IMR-90 (cell line): ENCODE results near the gene DOCK6. TPM values are rescaled to one million over a fixed set of nuclear protein-coding genes. Genes with fewer than 3 reads are reported as not detected.

Source experiments
- ATAC-seq: fragments of 200-7000 bp; cut with Tn5 transposase; 2 replicates; pipeline ENCODE4 v1.9.1; 2020; ENCODE audit warnings: low read depth, mild to moderate bottlenecking, moderate library complexity
- BruUV-seq: library from RNA; stranded (reverse); fragments of 400-500 nt; replicated peaks from 2 replicates; lab custom pipeline; 2021; lab: Mats Ljungman, UMichigan
- CTCF ChIA-PET: fragments of 300-600 bp; formaldehyde crosslinking; extraction: SDS; loops from one replicate; lab custom pipeline; 2021; ENCODE audit warnings: antibody characterized with exemption; lab: Yijun Ruan, JAX
- POLR2A ChIA-PET: fragments of 300-600 bp; sonication (Branson Sonifier 250); formaldehyde crosslinking; loops from one replicate; lab custom pipeline; 2022; ENCODE audit warnings: antibody characterized with exemption; ENCODE audit not compliant: unreplicated experiment; lab: Charles Lee
- DNase-seq: peaks from one replicate; pipeline ENCODE4 v3.0.0; 2013
- H2AFZ ChIP-seq: replicated peaks from 2 replicates; pipeline ENCODE3; 2013; ENCODE audit warnings: low read length, mild to moderate bottlenecking; ENCODE audit not compliant: poor library complexity
- H2AK5ac ChIP-seq: 2 replicates; pipeline ENCODE4 v1.6.1; 2013; ENCODE audit warnings: low read depth, low read length, inconsistent platforms
- H2AK9ac ChIP-seq: replicated peaks from 2 replicates; pipeline ENCODE3; 2013; ENCODE audit warnings: mild to moderate bottlenecking, low read depth, low read length, moderate library complexity; ENCODE audit not compliant: poor library complexity
- H2BK120ac ChIP-seq: 2 replicates; pipeline ENCODE4 v1.6.1; 2013; ENCODE audit warnings: low read depth, low read length, inconsistent platforms
- H2BK15ac ChIP-seq: 3 replicates; pipeline ENCODE4 v1.6.1; 2013; ENCODE audit warnings: low read depth, low read length, inconsistent platforms
- H2BK20ac ChIP-seq: 2 replicates; pipeline ENCODE4 v1.6.1; 2013; ENCODE audit warnings: low read depth, mild to moderate bottlenecking, inconsistent platforms, low read length, moderate library complexity
- H2BK5ac ChIP-seq: 2 replicates; pipeline ENCODE4 v1.6.1; 2013; ENCODE audit warnings: mild to moderate bottlenecking, low read depth, low read length, inconsistent platforms; ENCODE audit not compliant: poor library complexity, severe bottlenecking
- H3K14ac ChIP-seq: replicated peaks from 2 replicates; pipeline ENCODE4 v1.6.1; 2013; ENCODE audit warnings: low read depth, low read length, inconsistent platforms
- H3K18ac ChIP-seq: 2 replicates; pipeline ENCODE4 v1.6.1; 2013; ENCODE audit warnings: low read depth, low read length, control low read depth
- H3K23ac ChIP-seq: 2 replicates; pipeline ENCODE4 v1.6.1; 2013; ENCODE audit warnings: low read depth, low read length, inconsistent platforms
- H3K27ac ChIP-seq: 2 replicates; pipeline ENCODE4 v1.5.1; 2013; ENCODE audit warnings: mild to moderate bottlenecking, control low read depth, low read length; ENCODE audit not compliant: insufficient read depth
- H3K27me3 ChIP-seq: 2 replicates; pipeline ENCODE4 v1.6.1; 2013; ENCODE audit warnings: low read length; ENCODE audit not compliant: control insufficient read depth, insufficient read depth
- H3K36me3 ChIP-seq: 2 replicates; pipeline ENCODE4 v1.6.1; 2013; ENCODE audit warnings: low read length, mixed read lengths; ENCODE audit not compliant: control insufficient read depth, insufficient read depth
- H3K4ac ChIP-seq: 2 replicates; pipeline ENCODE4 v1.6.1; 2013; ENCODE audit warnings: low read depth, low read length, inconsistent platforms
- H3K4me1 ChIP-seq: 2 replicates; pipeline ENCODE4 v1.6.1; 2013; ENCODE audit warnings: low read length, mixed read lengths; ENCODE audit not compliant: control insufficient read depth, insufficient read depth
- H3K4me2 ChIP-seq: 2 replicates; pipeline ENCODE4 v1.6.1; 2013; ENCODE audit warnings: low read depth, mild to moderate bottlenecking, control low read depth, low read length, moderate library complexity
- H3K4me3 ChIP-seq: 2 replicates; pipeline ENCODE4 v1.5.1; 2013; ENCODE audit warnings: low read depth, mild to moderate bottlenecking, control low read depth, low read length, moderate library complexity; ENCODE audit not compliant: insufficient read depth
- H3K56ac ChIP-seq: 2 replicates; pipeline ENCODE4 v1.6.1; 2013; ENCODE audit warnings: low read length, inconsistent platforms; ENCODE audit not compliant: insufficient read depth; ENCODE audit errors: extremely low read depth
- H3K79me1 ChIP-seq, 2 experiments: 2 replicates each; pipeline ENCODE4 v1.6.1; 2013; ENCODE audit warnings: low read length in 2 of 2, inconsistent platforms in 1 of 2, low read depth in 1 of 2
- H3K9ac ChIP-seq: 2 replicates; pipeline ENCODE4 v1.6.1; 2013; ENCODE audit warnings: low read depth, low read length, control low read depth
- H3K9me1 ChIP-seq: 2 replicates; pipeline ENCODE4 v1.6.1; 2013; ENCODE audit warnings: low read length, inconsistent platforms; ENCODE audit not compliant: insufficient read depth
- H3K9me3 ChIP-seq: 2 replicates; pipeline ENCODE4 v1.6.1; 2013; ENCODE audit warnings: low read length; ENCODE audit not compliant: control insufficient read depth, insufficient read depth
- H4K20me1 ChIP-seq: 2 replicates; pipeline ENCODE4 v1.6.1; 2013; ENCODE audit warnings: low read length, inconsistent platforms; ENCODE audit not compliant: insufficient read depth
- H4K5ac ChIP-seq: 2 replicates; pipeline ENCODE4 v1.6.1; 2013; ENCODE audit warnings: mild to moderate bottlenecking, low read depth, low read length, control low read depth
- H4K8ac ChIP-seq, 2 experiments: 2 replicates each; pipeline ENCODE4 v1.6.1; 2013; ENCODE audit warnings: low read depth in 2 of 2, low read length in 2 of 2, control low read depth in 1 of 2, inconsistent platforms in 1 of 2
- H4K91ac ChIP-seq: 2 replicates; pipeline ENCODE4 v1.6.1; 2013; ENCODE audit warnings: low read depth, low read length, inconsistent platforms; ENCODE audit not compliant: insufficient read depth
- BHLHE40 ChIP-seq: fragments of 150-350 bp; IDR thresholded peaks from 2 replicates; pipeline ENCODE4 v1.6.1; 2016; ENCODE audit warnings: mild to moderate bottlenecking, low read depth, low read length
- CEBPB ChIP-seq: IDR thresholded peaks from 2 replicates; pipeline ENCODE4 v1.6.1; 2012; ENCODE audit warnings: low read depth, low read length, improper control_type of control experiment
- CHD1 ChIP-seq: IDR thresholded peaks from 2 replicates; pipeline ENCODE4 v1.6.1; 2012; ENCODE audit warnings: low read depth, low read length, improper control_type of control experiment
- CTCF ChIP-seq: conservative IDR thresholded peaks from 2 replicates; pipeline ENCODE4 v1.5.1; 2012; ENCODE audit warnings: mild to moderate bottlenecking, low read depth, low read length, improper control_type of control experiment
- ELK1 ChIP-seq: fragments of 150-350 bp; IDR thresholded peaks from 2 replicates; pipeline ENCODE4 v1.6.1; 2016; ENCODE audit warnings: low read depth, mild to moderate bottlenecking, low read length, moderate library complexity, borderline replicate concordance
- FOS ChIP-seq: fragments of 150-350 bp; IDR thresholded peaks from 2 replicates; pipeline ENCODE4 v1.6.1; 2016; ENCODE audit warnings: low read depth, low read length
- MAFK ChIP-seq: IDR thresholded peaks from 2 replicates; pipeline ENCODE4 v1.6.1; 2012; ENCODE audit warnings: low read depth, low read length, improper control_type of control experiment
- MAZ ChIP-seq: IDR thresholded peaks from 2 replicates; pipeline ENCODE4 v1.6.1; 2012; ENCODE audit warnings: low read depth, mild to moderate bottlenecking, low read length, improper control_type of control experiment, moderate library complexity, borderline replicate concordance
- MXI1 ChIP-seq: IDR thresholded peaks from 2 replicates; pipeline ENCODE4 v1.6.1; 2012; ENCODE audit warnings: low read depth, mild to moderate bottlenecking, low read length, moderate library complexity, borderline replicate concordance
- NFE2L2 ChIP-seq: fragments of 150-350 bp; IDR thresholded peaks from 2 replicates; pipeline ENCODE4 v1.6.1; 2016; ENCODE audit warnings: low read depth, mild to moderate bottlenecking, low read length
- POLR2A ChIP-seq: IDR thresholded peaks from 2 replicates; pipeline ENCODE4 v1.6.1; 2012; ENCODE audit warnings: mild to moderate bottlenecking, low read depth, low read length
- RAD21 ChIP-seq: IDR thresholded peaks from 2 replicates; pipeline ENCODE4 v1.6.1; 2012; ENCODE audit warnings: low read length, improper control_type of control experiment
- RCOR1 ChIP-seq: IDR thresholded peaks from 2 replicates; pipeline ENCODE4 v1.6.1; 2012; ENCODE audit warnings: mild to moderate bottlenecking, low read length, improper control_type of control experiment; ENCODE audit not compliant: insufficient replicate concordance
- RFX5 ChIP-seq: IDR thresholded peaks from 2 replicates; pipeline ENCODE4 v1.8.0; 2012; ENCODE audit warnings: low read depth, mild to moderate bottlenecking, low read length, moderate library complexity
- SMC3 ChIP-seq: fragments of 150-350 bp; IDR thresholded peaks from 2 replicates; pipeline ENCODE4 v1.6.1; 2016; ENCODE audit warnings: low read depth, mild to moderate bottlenecking, antibody characterized with exemption, low read length, moderate library complexity
- USF2 ChIP-seq: fragments of 150-350 bp; IDR thresholded peaks from 2 replicates; pipeline ENCODE4 v1.6.1; 2017; ENCODE audit warnings: mild to moderate bottlenecking, antibody characterized with exemption, low read length, low read depth
- WGBS, 2 experiments: methylation state at CpG; one replicate each; pipeline versions ENCODE4 v1.1.5 to v1.1.7; 2013; ENCODE audit warnings: missing lambda C conversion rate in 2 of 2; ENCODE audit not compliant: insufficient read length in 1 of 2; ENCODE audit errors: extremely low coverage in 2 of 2; 5-methylcytosine and 5-hydroxymethylcytosine counted together
- dilution Hi-C: fragments of 300-500 bp; cut with HindIII; formaldehyde crosslinking; loops from one replicate; pipeline ENCODE4 v1.14.3; 2018; ENCODE audit warnings: low sequenced_read_pairs; ENCODE audit not compliant: unreplicated experiment
- in situ Hi-C: fragments of 300-500 bp; cut with MboI; formaldehyde crosslinking; loops from 3 replicates; pipeline ENCODE4 v1.14.3; 2019; ENCODE audit warnings: low sequenced_read_pairs, inconsistent platforms, mixed read lengths
- intact Hi-C: fragments of 100-400 bp; cut with micrococcal nuclease; formaldehyde crosslinking; loops from 2 replicates; pipeline ENCODE4 v1.10.0; 2022
- polyA plus RNA-seq, 3 experiments: library from polyadenylated mRNA; depleted of rRNA; stranded (reverse); fragments of >200 nt; gene quantifications; 2 replicates each; pipeline ENCODE4 v1.2.3, GENCODE V29; 2012; ENCODE audit warnings: low replicate concordance in 1 of 3
- total RNA-seq: library from RNA; depleted of rRNA; stranded (reverse); fragments of >200 nt; gene quantifications from 2 replicates; pipeline ENCODE4 v1.2.3, GENCODE V29; 2012

DOCK6 gene
- total and polyA plus RNA-seq, 2 of the 4 experiments (the other 2 are of a cell fraction), result 5.0 to 18.4 TPM

GRCh38 chr19:11172576-11172975 lies 89.7 kb downstream of the DOCK6 start:
- no peak overlapping the region for H4K91ac ChIP-seq
- H3K4me1 ChIP-seq, result peaks cover 4% of the 10 kb centered on the region; the same call in 1 of the 2 replicates
- in situ Hi-C loops, result no loop called here
- H4K5ac ChIP-seq, result no peak overlapping the region
- H3K79me1 ChIP-seq, result peaks cover 22 to 62% of the 10 kb centered on the region in 2 experiments
- WGBS, 2 experiments, result 92% methylated on average over 2 of the region's 6 CpGs; no CpG with 5 or more reads in 1 of the 2 experiments
- H3K9ac ChIP-seq, result no peak overlapping the region
- H3K4me2 ChIP-seq, result no peak overlapping the region
- intact Hi-C loops, result no loop called here
- no peak overlapping the region for H2AK5ac ChIP-seq
- no peak overlapping the region for H3K4me3 ChIP-seq
- ChIA-PET CTCF (no interaction called here), POLR2A (no interaction called here)
- no TSS peak for BruUV-seq
- H3K56ac ChIP-seq, result no peak overlapping the region
- no peak overlapping the region for H2BK15ac ChIP-seq
- H3K9me1 ChIP-seq, result peaks cover 8% of the 10 kb centered on the region; the same call in 1 of the 2 replicates
- H3K27me3 ChIP-seq, result no peaks in the 10 kb centered on the region
- H2AK9ac ChIP-seq, result peak overlapping the region; percentile 71
- no peaks in the 10 kb centered on the region; the same call in none of the 2 replicates for H4K20me1 ChIP-seq
- H2BK20ac ChIP-seq, result no peak overlapping the region
- dilution Hi-C loops, result no loop called here
- H2BK5ac ChIP-seq, result no peak overlapping the region
- H3K27ac ChIP-seq, result no peak overlapping the region
- no peak overlapping the region for H3K18ac ChIP-seq
- DNase-seq (no peak), ATAC-seq (no peak)
- peaks cover 82% of the 10 kb centered on the region for H3K36me3 ChIP-seq
- H2AFZ ChIP-seq, result no peak overlapping the region
- H2BK120ac ChIP-seq, result no peak overlapping the region
- H4K8ac ChIP-seq, result no peak overlapping the region
- TF ChIP-seq USF2, result no peak
- no peak for TF ChIP-seq SMC3
- no peak for TF ChIP-seq MXI1
- TF ChIP-seq ELK1, result no peak
- no peak for TF ChIP-seq CTCF
- no peak for TF ChIP-seq NFE2L2
- TF ChIP-seq BHLHE40, result no peak
- TF ChIP-seq RCOR1, result no peak
- TF ChIP-seq FOS, result no peak
- TF ChIP-seq RAD21, result no peak
- no peak for TF ChIP-seq MAZ
- no peak for TF ChIP-seq MAFK
- TF ChIP-seq POLR2A, result no peak
- TF ChIP-seq RFX5, result no peak
- no peak for TF ChIP-seq CEBPB
- TF ChIP-seq CHD1, result no peak
- H3K14ac ChIP-seq, result no peak overlapping the region
- H3K4ac ChIP-seq, result no peak overlapping the region
- H3K9me3 ChIP-seq, result no peaks in the 10 kb centered on the region
- H3K23ac ChIP-seq, result no peak overlapping the region
